GM18498 (cell line): ENCODE measurements around the gene STUB1.

Source experiments
- ATAC-seq: cut with Tn5 transposase; IDR thresholded peaks from one replicate; pipeline ENCODE4 v1.9.1; 2021; ENCODE audit warnings: mild to moderate bottlenecking, moderate library complexity; ENCODE audit not compliant: unreplicated experiment

The STUB1 gene

DNA sequence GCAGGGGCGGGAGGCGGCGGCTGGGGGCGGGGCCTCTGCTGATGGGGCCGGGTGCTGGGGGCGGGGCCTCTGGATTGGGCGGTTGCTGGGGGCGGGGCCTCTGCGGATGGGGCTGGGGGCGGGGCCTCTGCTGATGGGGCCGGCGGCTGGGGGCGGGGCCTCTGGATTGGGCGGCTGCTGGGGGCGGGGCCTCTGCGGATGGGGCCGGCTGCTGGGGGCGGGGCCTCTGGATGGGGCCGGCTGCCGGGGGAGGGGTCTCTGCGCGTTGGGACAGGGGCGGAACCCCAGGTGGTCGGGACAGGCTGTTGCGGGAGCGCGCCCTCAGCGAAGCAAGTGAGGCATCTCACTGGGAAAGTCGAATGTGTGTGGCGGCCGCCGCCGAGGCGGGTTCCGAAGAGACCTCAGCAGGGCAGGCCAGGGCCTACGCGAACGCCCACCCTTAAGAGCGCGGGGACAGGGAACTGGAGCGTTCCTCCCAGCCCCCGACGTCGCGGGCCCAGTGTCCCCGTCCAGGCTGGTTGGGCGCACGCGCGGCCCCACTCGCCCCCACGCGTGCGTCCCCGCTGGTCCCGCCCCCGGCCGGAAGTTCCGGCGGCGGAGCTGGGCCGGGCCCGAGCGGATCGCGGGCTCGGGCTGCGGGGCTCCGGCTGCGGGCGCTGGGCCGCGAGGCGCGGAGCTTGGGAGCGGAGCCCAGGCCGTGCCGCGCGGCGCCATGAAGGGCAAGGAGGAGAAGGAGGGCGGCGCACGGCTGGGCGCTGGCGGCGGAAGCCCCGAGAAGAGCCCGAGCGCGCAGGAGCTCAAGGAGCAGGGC is at the start of gene STUB1:
STUB1 (plus strand) TSS at position 597 of the 811 bp plus-strand sequence; CDS start at position 713, 116 bp downstream.
- ATAC-seq: peak; percentile 40

DNA sequence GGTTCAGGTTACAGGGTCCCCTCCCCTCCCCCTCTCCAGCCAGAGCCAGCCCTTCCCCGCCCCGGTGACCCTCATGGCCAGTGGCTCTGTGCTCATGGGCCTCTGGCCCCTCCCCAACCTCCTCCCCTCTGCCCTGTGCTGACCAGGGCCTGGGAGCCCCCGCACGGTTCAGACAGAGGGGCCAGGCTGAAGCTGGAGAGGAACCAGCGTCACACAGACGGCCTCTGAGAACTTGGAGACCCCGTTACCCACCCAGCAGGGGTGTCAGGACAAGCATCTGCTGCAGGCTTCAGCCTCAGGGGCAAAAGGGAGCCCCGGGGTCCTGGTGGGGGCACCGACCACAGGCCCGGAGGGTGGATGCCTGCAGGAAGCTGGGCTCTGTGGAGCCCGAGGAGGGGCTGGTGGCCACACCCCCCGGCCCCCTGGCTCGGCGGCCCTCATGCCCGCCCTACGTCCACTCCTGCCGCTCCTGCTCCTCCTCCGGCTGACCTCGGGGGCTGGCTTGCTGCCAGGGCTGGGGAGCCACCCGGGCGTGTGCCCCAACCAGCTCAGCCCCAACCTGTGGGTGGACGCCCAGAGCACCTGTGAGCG is 49.3 kb upstream of the STUB1 start, which contains the start of gene WFIKKN1:
WFIKKN1 (plus strand) TSS at position 171 of the 591 bp plus-strand sequence; CDS start at position 440, 269 bp downstream.
- no peak for ATAC-seq

DNA sequence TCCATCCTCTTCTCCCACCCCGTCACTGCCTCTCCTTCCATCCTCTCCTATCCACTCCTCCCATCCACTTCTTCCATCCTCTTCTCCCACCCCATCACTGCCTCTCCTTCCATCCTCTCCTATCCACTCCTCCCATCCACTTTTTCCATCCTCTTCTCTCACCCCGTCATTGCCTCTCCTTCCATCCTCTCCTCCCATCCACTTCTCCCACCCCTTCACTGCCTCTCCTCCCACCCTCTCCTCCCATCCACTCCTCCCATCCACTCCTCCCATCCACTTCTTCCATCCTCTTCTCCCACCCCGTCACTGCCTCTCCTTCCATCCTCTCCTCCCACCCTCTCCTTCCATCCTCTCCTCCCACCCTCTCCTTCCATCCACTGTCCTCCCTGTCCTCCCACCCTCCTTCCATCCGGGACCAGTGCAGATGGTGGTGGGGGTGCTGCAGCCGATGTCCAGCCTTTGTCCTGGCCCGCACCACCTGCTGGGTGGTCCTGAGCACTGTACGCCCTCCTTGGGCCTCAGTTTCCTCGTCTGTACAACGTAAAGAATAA is 48.3 kb upstream of the STUB1 start:
- ATAC-seq: no peak

DNA sequence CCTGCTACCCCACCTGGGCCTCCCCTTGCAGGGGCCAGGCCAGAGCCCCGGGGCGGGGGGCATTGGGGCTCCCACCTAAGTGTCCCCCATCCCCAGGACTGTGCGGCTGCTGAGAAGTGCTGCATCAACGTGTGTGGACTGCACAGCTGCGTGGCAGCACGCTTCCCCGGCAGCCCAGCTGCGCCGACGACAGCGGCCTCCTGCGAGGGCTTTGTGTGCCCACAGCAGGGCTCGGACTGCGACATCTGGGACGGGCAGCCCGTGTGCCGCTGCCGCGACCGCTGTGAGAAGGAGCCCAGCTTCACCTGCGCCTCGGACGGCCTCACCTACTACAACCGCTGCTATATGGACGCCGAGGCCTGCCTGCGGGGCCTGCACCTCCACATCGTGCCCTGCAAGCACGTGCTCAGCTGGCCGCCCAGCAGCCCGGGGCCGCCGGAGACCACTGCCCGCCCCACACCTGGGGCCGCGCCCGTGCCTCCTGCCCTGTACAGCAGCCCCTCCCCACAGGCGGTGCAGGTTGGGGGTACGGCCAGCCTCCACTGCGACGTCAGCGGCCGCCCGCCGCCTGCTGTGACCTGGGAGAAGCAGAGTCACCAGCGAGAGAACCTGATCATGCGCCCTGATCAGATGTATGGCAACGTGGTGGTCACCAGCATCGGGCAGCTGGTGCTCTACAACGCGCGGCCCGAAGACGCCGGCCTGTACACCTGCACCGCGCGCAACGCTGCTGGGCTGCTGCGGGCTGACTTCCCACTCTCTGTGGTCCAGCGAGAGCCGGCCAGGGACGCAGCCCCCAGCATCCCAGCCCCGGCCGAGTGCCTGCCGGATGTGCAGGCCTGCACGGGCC is 47.5 kb upstream of the STUB1 start:
- no peak for ATAC-seq

DNA sequence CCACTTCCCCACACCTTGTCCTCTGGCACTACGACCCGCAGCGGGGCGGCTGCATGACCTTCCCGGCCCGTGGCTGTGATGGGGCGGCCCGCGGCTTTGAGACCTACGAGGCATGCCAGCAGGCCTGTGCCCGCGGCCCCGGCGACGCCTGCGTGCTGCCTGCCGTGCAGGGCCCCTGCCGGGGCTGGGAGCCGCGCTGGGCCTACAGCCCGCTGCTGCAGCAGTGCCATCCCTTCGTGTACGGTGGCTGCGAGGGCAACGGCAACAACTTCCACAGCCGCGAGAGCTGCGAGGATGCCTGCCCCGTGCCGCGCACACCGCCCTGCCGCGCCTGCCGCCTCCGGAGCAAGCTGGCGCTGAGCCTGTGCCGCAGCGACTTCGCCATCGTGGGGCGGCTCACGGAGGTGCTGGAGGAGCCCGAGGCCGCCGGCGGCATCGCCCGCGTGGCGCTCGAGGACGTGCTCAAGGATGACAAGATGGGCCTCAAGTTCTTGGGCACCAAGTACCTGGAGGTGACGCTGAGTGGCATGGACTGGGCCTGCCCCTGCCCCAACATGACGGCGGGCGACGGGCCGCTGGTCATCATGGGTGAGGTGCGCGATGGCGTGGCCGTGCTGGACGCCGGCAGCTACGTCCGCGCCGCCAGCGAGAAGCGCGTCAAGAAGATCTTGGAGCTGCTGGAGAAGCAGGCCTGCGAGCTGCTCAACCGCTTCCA is 46.7 kb upstream of the STUB1 start:
- ATAC-seq: no peak

DNA sequence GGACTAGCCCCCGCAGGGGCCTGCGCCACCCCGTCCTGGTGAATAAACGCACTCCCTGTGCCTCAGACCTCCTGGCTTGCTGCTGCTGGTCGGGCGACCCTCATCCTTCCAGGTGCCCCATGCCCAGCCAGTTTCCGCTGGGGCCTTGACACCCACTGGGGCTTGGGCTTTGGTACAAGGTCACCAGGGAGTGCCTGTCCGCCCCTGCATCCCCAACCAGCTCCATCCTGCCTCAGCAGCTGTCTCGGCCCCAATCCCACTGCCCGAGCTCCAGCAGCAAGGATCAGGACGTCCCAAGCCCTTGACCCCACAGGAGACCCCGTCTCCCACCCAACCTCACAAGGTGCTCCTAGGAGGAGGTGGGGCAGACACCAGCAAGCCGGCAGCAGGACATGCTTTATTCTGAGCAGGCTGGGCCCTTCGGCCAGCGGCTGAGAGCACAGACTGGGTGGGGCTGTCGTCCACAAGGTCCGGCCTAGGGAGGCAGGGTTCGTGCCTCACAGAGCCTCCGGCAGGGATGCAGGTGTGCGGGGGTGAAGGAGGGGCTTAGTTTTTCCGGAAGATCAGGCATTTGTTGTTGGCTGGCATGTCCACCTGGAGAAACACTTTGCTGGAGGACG is 46.0 kb upstream of the STUB1 start:
- ATAC-seq: no peak

DNA sequence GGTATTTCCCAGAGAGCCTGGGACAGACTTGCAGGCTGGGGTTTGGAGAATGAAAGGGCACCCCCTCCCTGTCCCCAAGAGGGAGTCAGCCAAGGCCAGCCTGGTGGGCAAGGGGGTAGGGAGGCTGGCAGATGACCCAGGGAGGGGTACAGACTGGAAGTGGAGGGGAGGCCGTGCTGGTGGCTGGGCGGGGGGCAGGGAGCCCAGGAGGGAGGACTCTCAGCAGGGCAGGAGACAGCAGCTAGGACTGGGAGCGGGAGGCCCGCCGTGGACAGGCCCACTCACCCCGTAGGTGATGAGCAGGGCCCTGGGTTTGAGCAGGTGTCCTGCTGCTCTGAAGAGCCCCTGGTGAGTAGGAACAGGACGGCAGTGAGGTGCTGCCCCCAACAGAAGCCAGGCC is 45.2 kb upstream of the STUB1 start:
- no peak for ATAC-seq

DNA sequence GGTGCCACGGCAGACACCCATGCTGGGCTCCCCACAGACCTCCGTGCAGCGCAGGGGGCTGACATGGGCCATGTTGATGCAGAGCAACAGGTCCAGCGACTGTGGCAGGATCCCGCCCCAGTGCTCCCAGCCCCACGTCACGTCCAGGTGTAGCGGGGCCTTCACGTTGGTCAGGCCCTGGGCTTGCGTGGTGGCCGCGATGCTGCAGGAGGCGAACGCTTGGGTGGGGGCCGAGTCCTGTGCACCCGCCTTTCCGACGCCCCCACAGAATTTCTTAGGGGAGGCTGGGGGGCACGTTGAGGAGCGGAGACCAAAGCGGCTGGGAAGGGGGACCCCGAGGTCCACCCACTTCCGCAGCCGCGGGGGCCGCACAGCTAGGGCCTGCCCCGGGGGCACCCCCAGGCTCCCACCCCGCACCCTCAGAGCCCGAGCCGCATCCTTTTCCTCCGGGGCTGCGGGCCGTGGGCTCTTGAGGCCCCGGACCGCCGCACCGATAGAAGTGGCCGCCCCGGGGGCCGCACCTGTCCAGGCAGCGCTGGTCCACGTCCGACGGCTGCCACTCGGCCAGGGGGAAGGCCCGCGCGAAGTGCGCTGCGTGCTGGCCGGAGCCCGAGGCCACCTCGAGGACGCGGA is 44.5 kb upstream of the STUB1 start:
- ATAC-seq: peak; percentile 4

DNA sequence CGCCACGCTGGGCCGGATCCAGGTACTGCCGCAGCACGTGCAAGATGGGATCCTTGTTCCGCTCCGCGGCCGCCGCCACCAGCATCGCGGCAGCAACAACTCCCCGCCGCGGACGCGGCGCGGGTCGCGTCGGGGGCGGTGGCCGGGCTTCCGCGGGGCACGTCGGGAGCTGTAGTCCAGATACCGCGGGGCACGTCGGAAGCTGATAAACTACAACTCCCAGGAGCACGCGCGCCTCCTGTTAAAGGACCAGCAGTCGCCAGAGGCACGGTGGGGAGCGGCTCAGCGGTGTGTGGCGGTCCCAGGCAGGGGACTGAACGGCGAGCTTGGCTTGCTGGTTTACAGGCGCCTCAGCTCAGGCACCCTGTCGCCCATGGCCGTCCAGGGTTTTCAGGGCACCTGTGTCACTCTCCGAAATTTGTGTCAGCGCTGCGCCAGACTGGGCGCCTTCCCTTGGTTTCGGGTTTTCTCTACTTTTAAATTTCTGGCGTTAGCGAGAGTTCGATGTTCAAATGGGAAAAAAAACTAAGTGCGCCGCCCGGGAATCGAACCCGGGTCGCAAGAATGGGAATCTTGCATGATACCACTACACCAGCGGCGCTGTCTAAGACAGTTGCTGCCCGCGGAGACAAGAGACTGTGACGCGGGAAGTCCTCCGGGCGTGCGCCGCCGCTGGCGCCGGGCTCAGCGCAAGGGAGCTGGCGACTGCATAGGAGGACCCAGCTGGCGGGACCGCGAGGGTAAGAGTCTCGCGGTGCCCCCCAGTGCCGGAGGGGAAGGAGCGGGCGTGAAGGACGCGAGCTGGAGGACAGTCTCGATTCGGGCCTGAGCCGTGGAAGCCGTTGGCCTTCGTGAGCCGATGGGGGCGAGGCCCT is 43.8 kb upstream of the STUB1 start, which contains the start of gene METTL26:
METTL26 (minus strand) TSS at position 100 of the 875 bp plus-strand sequence; CDS start at position 85, 15 bp downstream.
- ATAC-seq: peak; percentile 75

DNA sequence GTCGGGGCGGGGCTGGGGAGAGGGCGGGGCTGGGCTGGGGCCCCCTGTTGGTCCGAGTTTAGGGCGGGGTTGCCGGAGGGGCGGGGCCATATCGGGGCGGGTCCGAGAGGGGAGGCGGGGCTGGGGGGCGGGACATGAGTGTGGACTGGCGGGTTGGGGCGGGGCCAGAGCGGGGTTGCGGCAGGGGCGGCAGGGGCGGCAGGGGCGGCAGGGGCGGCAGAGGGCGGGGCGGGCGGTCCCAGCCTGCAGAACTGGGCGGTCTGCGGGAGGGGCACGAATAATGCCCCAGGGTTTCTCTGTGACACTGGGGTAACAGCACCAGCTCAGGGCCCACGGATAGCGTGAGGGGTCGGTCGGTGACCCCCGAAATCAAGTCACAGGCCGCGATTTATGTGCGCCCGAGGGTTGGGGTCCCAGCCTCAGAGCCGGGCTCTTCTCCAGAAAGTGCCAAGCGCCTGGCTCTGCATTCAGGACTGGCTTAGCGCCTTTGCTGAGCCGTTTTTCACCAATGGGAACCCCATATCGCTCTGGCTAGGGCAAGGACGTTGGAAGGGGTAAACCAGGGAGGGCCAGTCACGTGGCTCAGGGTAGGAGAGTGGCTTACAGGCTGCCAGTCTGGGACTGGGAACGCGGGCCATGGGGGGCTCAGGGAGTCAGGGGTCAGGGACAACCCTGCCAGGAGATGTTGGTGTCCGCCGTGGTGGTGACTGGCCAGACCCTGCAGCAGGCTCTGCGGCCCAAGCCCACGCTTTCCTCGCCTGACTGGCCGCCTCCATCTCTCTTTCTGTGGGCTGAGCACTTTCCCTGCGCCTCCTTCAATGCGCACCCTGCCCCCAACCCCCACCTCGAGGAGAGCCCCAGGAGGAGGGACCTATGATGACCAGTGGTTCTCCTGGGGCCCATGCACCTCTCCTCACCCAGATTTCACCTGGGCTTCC is 42.9 kb upstream of the STUB1 start:
- no peak for ATAC-seq

DNA sequence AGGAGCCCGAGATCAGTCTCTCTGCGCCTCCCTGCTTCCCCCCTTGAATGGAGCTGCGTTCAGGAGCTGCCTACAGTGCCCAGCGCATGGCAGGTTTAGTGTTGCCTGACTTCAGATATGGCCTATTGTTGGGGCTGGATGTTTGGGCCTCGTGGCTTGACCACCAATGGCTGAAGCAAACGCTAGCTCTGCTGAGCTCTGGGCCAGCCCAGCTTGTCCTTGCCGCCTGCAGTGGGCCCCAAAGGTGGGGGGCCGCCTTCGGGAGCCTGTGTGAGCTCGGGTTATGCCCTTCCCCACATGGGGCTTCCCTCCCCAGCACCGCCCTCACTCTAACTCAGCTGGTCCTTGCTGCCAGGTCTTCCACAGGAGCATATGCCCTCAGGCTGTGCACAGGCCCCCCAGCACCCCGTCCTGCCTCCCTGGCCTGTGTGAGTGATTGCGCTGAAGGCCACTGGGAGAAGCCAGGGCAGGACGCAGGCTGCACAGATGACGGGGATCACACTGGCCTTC is 42.1 kb upstream of the STUB1 start:
- ATAC-seq: no peak

DNA sequence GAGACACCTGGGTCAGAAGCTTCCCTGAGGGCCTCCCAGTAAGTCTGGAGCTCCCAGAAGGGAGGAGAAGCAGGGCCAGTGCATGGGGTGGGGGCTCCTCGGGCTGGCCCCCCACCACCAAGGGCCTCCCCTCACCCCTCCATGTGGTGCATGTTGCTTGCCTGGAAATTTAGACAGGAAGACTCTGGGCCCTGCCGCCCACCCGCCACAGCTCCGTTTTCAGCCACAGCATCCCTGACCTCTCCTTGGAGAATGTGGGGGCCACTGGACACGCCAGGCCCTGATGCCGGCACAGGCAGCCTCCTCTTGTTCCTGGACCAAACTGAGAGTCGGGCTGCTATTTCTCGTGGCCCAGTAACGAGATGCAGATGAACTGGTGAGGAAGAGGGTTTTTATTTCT is 41.4 kb upstream of the STUB1 start:
- ATAC-seq: no peak

DNA sequence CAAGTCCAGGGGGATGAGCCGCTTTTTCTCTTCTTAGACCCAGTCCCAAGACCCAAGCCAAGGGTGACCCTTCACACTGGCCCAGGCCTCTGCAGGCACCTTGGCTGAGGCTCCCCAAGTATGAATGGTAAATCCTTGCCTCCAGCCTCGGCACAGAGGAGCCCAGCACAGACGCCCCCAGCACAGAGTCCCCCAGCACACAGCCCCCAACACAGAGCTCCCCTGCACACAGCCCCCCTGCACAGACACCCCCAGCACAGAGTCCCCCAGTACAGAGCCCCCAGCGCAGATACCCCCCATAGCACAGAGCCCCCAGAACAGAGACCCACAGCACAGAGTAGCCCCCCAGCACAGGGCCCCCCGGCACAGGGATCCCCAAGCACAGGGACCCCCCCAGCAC is 39.6 kb upstream of the STUB1 start:
- ATAC-seq: no peak

DNA sequence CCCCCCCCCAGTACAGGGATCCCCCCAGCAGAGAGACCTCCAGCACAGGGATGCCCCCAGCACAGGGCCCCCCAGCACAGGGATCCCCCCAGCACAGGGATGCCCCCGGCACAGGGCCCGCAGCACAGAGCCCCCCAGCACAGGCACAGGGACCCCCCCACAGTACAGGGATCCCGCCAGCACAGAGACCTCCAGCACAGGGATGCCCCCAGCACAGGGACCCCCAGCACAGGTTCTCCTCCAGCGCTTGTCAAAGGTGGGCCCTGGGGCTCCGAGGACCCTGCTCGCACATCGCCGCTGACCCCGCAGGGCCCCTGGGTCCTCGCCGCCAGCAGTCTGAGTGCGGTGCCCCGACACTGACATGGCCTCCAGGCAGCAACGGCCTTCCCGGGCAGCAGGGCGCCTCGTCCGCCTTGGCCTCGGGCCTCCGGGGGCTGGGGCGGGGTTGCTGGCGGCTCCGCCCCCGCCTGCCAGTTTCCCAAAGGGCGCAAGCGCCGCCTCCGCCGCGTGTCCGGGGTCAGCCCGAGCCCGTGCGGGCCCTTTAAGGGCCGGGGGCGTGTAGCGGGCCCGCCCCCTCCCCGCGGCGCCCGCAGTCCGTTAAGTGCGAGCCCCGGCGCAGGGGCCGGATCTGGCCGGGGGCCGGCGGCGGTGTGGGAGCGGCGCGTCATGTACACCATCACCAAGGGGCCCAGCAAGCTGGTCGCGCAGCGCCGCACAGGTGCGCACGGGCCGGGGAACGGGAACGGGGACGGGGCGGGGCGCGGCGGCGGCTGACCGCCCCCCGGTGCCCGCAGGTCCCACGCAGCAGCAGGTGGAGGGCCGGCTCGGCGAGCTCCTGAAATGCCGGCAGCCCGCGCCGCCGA is 38.7 kb upstream of the STUB1 start, which contains the start of gene MCRIP2:
MCRIP2 (plus strand) TSS at position 503 of the 863 bp plus-strand sequence; CDS start at position 667, 164 bp downstream.
- peak; percentile 54 for ATAC-seq

DNA sequence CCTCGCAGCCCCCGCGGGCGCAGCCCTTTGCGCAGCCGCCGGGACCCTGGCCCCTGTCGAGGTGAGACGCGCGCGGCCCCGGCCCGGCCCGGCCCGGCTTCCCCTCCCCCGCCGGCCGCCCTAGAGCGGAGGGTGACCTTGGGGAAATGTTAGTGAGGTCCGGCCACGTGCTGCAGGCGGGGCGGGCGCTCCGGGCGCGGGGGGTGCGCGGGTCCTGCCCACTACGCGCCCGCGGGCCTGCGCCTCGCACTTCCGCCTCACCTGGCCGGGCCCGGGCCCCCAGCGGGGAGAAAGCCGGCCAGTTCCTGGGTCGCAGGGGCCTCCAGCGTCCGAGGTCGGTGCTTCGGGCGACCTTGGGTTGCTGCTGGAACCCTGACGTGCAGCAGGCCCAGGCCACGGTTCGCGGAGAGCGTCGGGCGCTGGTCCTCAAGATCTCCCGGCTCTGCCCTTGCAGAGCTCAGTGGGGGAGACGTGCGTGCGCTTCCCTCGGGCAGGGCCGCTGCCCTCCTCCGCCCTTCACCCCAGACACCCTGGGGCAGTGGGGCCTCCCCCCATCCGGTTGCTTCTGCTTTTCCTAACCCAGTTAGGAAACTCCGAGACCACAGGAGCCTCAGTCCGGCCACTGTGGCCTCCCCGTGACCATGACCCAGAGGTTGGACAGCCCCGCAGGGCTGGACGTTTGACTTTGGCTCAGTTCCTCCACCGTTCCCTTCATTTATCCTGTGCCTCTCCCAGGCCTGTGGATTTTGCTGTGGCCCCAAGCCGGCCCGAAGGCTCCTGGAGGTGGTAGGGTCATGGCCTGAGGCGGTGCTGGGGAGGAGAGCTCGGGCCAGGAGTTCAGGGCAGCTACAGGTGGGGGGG is 37.8 kb upstream of the STUB1 start:
- peak; percentile 46 for ATAC-seq
